ENCODE measurements around the gene NOMO2.
A peak's percentile ranks its signal among the peaks of the same experiment; 100 is the strongest.
"Not testable (repeated sequence)": the region's sequence is repeated elsewhere in the genome, so short reads cannot be mapped to it uniquely, and the experiment has no call there.

NOMO2 gene

DNA sequence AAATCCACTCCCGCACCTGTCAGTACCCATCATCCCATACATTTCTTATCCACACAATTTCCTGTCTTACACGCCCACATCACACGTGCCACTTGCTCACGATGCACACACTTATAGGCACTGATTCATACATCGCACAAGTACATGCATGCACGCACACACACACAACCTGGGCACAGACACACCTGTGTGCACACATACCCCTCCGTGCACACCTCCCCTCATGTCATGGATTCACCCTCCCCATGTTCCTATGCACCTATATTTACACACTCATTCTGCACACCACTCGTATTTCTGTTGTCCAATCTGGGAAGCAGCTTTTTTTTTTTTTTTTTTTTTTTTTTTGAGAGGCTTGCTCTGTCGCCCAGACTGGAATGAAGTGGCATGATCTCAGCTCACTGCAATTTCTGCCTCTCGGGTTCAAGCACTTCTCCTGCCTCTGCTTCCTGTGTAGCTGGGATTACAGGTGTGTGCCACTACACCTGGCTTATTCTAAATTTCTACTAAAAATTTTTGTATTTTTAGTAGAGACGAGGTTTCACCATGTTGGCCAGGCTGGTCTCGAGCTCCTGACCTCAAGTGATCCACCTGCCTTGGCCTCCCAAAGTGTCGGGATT is 13.5 kb upstream of the NOMO2 start:
- not testable (repeated sequence) for DNase-seq (ENCODE audit: low read depth in 3 of 3)

DNA sequence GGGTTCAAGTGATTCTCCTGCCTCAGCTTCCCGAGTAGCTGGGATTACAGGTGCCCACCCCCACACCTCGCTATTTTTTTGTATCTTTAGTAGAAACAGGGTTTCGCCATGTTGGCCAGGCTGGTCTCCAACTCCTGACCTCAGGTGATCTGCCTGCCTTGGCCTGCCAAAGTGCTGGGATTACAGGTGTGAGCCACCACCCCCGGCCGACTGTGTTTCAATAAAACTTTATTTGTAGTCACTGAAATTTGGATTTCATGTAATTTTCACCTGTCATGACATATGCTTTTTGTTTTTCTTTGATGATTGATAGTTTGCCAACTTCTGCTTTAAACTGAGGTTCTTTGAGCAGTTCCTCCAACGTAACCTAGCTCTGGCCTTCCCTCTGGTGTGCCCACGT is 12.0 kb upstream of the NOMO2 start:
- DNase-seq (ENCODE audit: low read depth in 3 of 3): not testable (repeated sequence)

DNA sequence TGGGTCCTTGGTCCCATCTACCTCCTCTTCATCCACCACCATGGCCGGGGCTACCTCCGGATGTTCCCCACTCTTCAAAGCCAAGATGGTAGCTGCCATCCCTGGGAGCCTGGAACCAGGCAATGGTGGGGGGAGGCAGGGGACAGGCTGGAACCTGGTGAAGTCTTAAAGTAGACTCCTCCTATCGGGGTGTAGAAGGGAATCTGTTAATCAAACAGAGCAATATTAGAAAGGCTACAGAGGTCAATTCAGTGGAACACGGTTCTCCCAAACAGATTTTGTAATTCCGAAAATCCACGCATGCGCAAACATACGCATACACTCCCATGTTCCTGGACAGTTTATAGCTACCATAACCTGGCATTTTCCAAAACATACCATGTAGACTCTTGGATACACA is 11.1 kb upstream of the NOMO2 start:
- DNase-seq (ENCODE audit: low read depth in 3 of 3): not testable (repeated sequence)

DNA sequence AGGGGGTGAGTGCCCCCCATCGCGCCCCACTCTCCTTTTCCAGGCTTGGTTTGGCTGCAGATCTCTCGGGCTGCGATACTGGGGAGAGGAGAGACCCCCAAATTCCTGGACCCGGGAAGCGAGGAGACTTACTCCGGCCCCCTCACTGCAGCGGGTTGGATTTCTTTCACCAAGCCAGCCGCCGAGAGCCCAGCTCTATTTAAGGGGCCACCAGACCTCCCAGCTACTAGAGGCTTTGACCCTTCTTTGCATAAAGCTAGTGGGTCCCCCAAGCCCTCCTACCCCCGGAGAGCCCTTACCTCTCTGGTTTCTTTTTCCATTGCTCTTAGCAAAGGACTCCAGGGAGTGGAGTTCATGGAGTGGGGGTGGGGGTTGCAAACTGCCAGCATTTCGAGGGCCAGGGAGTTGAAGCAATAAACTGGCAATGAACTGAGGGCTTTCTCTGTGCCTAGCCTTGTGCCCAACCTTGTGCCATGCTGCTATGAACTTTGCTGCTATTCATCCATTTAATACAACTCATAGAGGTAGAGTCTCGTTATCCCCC is 9.5 kb upstream of the NOMO2 start:
- DNase-seq (ENCODE audit: low read depth in 3 of 3): not testable (repeated sequence)

DNA sequence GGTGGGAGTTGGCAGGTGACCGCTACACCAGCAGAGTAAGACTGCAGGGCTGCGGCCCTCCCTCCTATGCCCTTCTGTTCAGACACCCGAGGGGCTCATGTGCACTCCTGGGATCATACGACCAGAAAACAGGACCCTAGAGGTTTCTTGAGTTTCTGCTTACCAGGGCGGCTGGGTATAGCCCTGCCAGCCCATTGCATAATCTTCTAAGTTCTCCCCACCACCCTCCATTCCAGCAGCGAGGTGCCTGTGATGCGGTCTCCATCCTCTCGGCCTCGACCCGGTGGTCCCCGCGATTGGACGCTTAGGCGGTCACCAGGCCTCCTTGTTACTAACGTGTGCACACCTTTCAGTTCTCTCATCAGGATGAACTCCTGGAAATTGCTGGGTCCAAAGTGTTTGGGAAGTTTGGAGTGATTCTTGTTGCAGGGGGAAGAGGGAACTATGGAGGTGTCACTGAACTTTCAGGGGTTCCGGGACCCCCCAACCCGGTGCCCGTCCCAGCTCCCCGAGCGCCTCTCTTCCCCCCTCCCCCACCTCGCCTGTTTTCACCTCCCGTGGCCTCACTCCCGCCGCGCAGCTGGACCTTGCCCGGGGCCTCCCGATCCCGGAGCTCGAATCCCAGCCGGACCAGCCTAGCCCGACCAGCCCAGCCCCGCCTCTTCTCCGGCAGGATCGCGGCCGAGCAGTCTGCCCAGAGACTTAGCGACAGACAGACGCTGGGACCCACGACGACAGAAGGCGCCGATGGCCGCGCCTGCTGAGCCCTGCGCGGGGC is 8.8 kb upstream of the NOMO2 start:
- not testable (repeated sequence) for DNase-seq (ENCODE audit: low read depth in 3 of 3)

DNA sequence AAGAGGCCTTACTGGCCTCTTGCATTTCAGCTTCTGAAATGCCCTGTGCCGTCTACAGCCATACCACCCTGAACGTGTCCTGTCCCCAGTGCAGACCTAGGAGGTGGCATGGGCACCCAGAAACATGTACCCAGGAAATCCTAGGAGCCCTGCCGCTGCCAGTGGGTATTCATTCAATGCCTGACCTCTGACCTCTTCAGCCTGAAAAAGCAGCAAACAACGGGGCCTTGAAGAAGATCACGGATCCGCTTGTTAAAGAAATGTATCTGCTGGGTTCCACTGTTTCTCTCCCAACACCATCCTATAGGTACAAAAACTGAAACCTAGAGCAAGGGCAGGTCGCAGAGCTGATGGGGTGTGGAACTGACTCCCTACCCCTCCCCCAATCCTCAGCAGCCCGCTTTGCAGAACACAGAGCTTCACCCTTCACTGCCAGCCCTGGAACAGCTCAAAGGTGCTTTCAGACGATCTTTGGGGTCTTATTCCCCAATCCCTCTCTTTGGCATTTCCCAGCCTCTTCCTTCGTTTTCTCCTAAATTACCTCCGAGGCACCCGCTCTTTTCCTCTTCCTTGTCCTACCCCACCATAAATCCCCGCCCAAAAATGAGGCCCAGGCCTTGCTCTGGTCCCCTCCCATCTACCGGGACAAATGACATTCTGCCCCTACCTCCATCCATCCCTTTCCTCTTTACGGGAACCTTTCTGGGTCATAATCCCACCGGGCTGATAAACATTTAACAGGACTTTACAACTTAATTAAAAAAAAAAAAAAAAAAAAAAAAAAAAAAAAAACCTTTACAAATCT is 1.3 kb downstream of the NOMO2 start:
- DNase-seq (ENCODE audit: low read depth in 3 of 3): peak in 1 of 3 experiments; percentile 10

DNA sequence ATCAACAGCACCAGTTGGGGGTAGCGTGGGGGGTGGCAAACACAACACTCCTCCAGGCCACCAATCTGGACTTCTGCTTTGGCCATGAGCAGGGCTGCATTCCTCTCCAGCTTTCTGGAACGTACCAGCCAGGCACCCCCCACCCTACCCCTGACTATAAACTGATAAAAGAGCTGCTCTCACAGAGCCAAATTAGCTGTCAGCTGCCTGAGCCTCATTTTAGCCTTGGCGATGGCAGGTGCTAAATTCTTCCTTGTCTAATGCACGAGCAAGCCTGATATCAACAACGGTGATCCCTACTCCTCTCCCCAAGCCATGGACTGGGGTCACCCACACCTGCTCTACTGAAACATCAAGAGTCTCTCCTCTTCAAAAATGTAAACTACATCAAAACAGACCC is 8.2 kb downstream of the NOMO2 start:
- not testable (repeated sequence) for DNase-seq (ENCODE audit: low read depth in 3 of 3)

DNA sequence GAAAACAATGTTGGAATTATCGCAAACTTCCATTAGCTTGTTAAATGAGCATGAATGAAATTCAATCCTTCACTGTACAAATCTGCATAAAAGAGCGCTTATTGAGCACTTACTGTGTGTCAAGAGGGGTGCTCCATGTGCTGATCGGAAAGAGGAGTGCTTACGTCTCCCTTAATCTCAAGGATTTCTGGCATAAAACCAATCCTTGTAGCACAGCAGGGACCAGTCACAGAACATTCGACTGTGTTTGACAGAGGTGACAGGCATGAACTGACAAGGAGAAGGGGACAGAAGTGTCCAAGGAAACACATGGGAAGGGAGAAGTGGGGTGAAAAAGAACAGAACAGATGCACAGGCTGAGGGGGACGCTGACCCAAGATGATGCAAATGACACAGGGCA is 14.5 kb downstream of the NOMO2 start:
- DNase-seq (ENCODE audit: low read depth in 3 of 3): not testable (repeated sequence)

DNA sequence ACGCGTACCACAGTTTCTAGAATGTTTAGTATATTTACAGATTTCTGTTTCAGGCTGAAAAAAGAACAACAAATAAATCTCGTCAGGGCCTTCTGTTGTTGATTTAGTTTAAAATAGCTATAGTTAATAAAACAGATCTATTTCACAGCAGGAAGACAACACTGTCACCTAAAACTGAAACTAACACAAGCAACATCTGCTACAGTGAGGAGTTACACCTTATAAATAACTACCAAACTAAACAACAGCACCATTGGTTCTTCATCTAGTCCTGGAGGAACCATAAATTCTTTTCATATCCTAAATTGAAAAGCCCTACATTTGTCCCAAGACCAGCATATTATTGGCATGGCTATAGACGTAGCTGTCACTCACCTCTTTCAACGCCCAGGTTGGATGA is 15.0 kb downstream of the NOMO2 start:
- DNase-seq (ENCODE audit: low read depth in 3 of 3): not testable (repeated sequence)

DNA sequence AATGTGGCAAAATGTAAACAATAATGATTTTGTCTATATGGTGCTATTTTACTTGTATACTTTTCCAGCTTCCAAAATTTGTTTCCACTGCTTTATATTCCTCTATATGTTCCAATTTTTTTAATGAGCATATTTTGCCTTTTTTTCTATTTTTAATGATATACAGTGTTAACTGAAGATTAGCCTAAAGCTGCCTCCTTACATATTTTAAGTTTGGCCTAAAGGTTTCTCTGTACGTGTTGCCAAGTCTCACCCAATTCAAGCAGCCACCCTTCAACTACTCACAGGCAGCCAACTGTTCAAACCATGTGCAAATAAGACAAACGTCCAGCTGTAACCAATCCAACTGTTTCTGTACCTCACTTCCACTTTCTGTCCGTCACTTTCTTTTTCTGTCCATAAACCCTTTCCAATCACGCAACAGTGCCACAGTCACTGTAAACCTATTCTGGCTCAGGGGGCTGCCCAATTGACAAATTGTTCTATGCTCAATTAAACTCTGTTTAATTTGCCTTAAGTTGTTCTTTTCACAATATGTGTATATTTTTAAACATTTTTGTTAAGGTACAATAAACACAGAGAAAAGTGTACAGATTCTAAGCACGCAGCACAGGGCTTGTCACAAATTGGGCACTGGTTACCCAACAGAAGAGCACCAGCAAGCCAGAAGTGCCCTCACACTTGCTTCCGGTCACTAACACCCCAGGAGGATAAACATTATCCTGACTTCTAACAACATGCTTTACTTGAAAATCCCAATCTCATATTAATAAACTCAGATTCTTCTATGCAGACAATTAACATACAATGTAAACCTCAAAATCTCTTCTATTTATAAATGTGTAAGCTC is 17.4 kb downstream of the NOMO2 start:
- not testable (repeated sequence) for DNase-seq (ENCODE audit: low read depth in 3 of 3)

DNA sequence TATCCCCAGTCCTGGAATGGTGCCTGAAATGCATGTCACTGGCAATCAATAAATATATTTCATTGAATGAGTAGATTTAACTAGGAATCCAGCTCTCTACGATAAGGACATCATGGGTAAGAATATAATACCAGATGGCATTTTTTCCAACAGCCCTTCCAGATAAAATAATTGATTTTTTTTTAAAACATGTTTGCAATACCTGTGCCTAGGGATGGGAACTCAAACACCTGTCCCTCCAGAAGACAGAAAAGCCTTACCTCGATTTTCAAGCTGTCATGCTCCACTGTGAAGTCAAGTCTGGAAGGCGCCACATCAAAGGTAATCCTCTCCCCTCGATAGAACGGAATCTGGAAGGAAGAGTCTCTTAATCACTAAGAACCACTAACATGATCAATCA is 20.0 kb downstream of the NOMO2 start:
- DNase-seq (ENCODE audit: low read depth in 3 of 3): not testable (repeated sequence)

DNA sequence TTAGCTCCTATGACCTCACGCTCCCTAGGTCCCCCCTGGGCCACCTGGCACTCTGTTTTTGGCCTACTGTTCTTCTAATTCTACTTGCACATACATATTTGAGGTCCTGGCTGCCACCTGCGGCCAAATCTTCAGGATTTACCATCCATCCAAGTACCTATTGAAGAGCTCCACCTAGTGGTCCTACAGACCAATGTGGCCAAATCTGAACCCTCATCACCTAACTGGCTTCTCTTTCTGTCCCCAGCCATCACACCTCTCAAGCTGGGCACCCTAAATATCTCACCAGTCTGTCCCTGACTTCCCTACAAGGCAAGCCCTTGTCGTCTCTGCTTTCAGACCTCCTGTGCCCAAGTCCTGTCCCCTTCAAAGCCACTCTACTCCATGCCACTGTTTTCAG is 24.9 kb downstream of the NOMO2 start:
- not testable (repeated sequence) for DNase-seq (ENCODE audit: low read depth in 3 of 3)

DNA sequence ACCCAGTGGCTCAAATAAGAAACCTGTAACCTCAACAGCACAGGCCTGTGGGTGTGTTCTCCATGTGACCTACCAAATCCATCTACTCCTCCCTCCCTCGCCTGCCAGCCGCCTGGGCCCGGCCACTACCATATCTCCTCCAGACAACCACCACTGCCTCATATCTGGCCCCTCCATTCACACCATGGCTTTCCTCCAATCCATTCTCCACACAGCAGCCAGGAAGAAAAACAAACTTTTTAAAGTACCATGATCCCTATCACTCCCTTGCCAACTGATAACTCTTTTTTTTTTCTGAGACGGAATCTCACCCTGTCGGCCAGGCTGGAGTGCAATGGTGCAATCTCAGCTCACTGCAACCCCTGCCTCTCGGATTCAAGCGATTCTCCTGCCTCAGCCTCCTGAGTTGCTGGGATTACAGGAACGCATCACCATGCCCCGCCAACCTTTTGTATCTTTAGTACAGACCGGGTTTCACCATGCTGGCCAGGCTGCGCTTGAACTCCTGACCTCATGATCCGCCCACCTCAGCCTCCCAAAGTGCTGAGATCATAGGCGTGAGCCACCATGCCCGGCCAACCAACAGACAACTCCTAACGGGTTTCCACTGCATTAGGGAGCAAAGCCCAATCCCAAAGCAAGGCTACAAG is 26.3 kb downstream of the NOMO2 start:
- not testable (repeated sequence) for DNase-seq (ENCODE audit: low read depth in 3 of 3)

DNA sequence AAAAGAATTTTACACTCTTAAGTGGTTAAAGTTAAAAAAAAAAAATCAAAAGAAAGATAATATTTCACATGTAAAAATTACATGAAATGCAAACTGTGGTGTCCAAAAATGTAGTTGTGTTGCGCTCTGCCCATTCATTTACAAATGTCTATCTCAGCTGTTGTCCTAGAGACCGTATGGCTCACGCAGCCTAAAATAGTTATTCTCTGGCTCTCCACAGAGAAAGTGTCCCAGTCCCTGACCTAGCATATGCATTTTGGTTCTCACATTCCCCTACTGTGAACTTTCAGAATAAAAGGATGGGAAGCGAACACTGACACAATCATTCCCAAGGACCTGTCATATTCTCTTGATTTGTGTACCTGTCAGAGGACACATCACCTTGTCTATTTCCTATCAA is 27.6 kb downstream of the NOMO2 start:
- not testable (repeated sequence) for DNase-seq (ENCODE audit: low read depth in 3 of 3)

DNA sequence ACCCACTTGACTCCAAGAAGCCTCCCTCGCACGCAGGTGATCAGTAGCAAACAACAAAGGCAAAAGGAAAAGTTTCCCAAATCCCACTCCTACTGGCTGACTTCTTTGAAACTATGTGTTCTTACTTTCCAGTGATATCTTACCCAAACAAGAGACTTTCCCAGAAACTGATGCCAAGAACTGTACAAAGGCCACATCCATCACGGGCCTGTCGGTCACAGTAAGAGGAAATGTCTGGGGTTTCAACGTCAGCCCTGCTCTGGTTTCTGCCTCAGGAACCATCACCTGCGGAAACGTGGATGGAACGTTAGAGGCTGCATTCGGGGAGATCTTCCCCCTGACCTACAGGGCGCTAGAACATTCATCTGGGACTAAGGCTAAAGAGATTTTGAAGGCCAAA is 30.6 kb downstream of the NOMO2 start:
- DNase-seq (ENCODE audit: low read depth in 3 of 3): not testable (repeated sequence)

DNA sequence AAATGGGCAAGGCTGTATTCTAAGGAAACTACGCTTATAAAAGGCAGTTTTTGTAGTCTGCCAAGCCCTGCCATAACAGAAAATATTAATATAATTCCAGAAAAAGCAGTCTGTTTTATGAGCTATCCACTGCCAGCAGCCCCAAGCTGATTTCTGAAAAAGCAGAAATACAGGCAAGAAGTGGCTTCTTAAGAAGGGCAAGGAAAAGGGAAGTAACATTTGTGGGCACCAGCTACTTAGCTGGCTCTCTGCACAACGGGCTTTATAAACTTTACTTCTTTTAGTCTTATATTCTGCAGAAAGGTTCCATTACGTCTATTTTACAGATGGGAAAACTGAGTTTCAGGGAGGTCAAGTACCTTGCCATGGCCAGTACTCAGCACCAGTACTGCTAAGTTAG is 31.6 kb downstream of the NOMO2 start:
- DNase-seq (ENCODE audit: low read depth in 3 of 3): not testable (repeated sequence)

DNA sequence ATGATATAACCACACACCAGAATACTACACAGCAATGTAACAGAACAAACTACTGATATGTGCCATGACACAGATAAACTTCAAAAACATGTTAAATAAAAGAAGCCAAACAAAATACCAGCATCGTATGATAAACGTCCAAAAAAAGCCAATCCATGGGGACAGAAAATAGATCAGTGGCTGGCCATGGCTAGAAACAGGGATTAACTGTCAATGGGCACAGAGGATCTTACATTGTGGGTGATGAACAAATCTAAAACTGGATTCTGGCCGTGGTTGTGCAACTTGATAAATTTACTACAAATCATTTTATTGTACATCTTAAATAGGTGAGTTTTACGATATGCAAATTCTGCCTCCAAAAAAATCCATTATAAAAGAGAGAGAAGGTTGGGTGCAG is 35.4 kb downstream of the NOMO2 start:
- DNase-seq (ENCODE audit: low read depth in 3 of 3): not testable (repeated sequence)

DNA sequence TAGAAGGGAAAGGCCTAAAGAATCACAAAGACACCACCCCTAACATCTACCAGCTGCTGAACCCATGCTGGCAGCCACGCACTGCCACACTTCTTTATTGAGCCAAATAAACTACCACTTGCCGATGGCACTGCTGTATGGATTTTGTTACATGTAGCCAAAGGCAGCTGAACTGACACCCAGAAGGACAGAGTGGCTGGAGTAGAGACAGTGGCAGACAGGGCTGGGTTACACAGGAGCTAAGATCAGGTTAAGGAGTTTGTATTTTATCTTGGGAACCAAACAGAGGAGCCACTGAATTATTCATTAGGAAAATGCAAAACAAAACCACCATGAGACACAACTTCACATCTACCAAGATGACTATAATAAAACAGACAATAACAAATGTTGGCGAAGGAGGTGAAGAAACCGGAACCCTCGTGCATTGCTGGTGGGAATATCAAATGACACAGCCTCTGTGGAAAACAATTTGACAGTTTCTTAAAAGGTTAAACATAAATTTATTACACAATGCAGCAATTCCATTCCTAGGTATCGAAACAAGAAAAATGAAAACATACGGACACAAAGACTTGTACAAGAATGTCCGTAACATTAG is 35.9 kb downstream of the NOMO2 start:
- DNase-seq (ENCODE audit: low read depth in 3 of 3): not testable (repeated sequence)

DNA sequence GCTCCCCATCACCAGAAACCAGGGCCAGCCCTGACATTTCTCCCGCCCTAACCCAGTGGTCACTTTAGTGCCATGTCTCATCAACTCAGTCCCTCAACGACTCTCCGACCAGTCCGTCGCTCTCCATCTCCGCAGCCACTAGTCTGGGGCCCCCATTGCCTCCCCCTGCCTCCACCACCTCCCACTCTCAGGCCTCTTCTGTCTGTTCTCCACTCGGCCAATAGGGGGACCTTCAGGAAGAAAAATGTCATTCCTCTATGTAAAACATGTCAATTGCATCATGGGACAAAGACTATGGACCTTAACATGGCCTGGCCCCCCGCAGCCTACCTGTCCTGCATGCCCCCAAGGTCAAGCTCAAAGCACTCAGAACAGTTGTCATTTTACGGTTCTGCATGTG is 39.3 kb downstream of the NOMO2 start:
- not testable (repeated sequence) for DNase-seq (ENCODE audit: low read depth in 3 of 3)

DNA sequence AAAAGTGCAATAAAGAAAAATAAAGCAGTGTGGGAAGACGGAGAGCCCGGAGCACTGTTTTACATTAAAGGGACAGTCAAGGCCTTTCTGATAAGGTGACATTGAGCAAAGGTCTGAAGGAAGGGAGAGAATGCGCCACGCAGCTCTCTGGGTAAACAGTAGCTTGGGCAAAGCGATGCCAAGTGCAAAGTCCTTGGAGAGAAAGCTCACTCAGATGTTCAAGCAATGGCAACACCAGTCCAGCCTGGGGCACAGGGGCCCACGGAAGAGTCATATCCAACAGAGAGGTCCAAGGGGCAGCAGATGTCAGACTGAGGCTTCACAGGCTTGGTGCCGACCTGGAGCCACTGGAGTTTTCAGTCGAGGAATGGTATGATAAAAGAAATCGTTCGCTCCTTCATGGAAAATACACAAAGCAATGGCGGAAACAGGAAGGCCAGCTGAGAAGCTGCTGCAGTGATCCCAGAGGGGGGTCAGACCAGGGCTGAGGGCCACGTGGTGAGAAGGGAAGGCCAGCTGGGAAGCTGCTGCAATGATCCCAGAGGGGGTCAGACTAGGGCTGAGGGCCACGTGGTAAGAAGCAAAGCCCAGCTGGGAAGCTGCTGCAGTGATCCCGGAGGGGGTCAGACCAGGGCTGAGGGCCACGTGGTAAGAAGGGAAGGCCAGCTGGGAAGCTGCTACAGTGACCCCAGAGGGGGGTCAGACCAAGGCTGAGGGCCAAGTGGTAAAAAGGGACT is 40.3 kb downstream of the NOMO2 start:
- not testable (repeated sequence) for DNase-seq (ENCODE audit: low read depth in 3 of 3)
